Esophagus (tissue), 2 donors: ENCODE data around the gene ELANE. TPM values are rescaled to one million over a fixed set of nuclear protein-coding genes. Genes with fewer than 3 reads are reported as not detected.

Source experiments
- H3K27ac ChIP-seq, 2 donors: one replicate each; pipeline ENCODE4 v1.5.1; 2013; ENCODE audit warnings: low read depth in 2 of 2, mild to moderate bottlenecking in 2 of 2, inconsistent platforms in 1 of 2, low read length in 1 of 2, moderate library complexity in 1 of 2
- H3K27me3 ChIP-seq, 2 donors: one replicate each; pipeline ENCODE4 v1.6.1; 2013; ENCODE audit warnings: low read length in 2 of 2, control low read depth in 1 of 2, mild to moderate bottlenecking in 1 of 2; ENCODE audit not compliant: insufficient read depth in 2 of 2, control insufficient read depth in 1 of 2
- H3K36me3 ChIP-seq, 2 donors: one replicate each; pipeline ENCODE4 v1.6.1; 2013; ENCODE audit warnings: low read length in 1 of 2; ENCODE audit not compliant: control insufficient read depth in 2 of 2, insufficient read depth in 2 of 2
- H3K4me1 ChIP-seq, 2 donors: one replicate each; pipeline ENCODE4 v1.6.1; 2013; ENCODE audit warnings: low read length in 1 of 2; ENCODE audit not compliant: control insufficient read depth in 2 of 2, insufficient read depth in 2 of 2
- H3K4me3 ChIP-seq, 2 donors: one replicate each; pipeline ENCODE4 v1.5.1; 2013; ENCODE audit warnings: low read length in 2 of 2, mild to moderate bottlenecking in 2 of 2, low read depth in 1 of 2, moderate library complexity in 1 of 2
- H3K9me3 ChIP-seq, 2 donors: one replicate each; pipeline ENCODE4 v1.6.1; 2013; ENCODE audit warnings: mild to moderate bottlenecking in 2 of 2, low read depth in 1 of 2, low read length in 1 of 2, moderate library complexity in 1 of 2; ENCODE audit not compliant: control insufficient read depth in 2 of 2, insufficient read depth in 1 of 2
- WGBS, 2 donors: extraction: QIAGEN DNeasy Blood & Tissue Kit; methylation state at CpG; one replicate each; pipeline ENCODE4 v1.1.7; 2013; 5-methylcytosine and 5-hydroxymethylcytosine counted together
- polyA plus RNA-seq, 2 donors: library from polyadenylated mRNA; stranded (reverse); fragments of 200-250 nt; gene quantifications; one replicate each; pipeline ENCODE4 v1.2.3, GENCODE V29; 2013
- donor health status: healthy with polysubstance abuse.
- donor health status: Bipolar disorder and iron deficiency.

Gene ELANE
- polyA plus RNA-seq, 2 donors = 0.24 to 0.68 TPM

GRCh38 chr19:861141-861755, 9.1 kb downstream of the ELANE start:
- 41 to 61% methylated on average over 21 to 33 of the region's 35 CpGs for WGBS, 2 donors
- Histone ChIP-seq H3K36me3 (no peaks in the 10 kb centered on the region), H3K4me1 (peaks cover 0 to 8% of the 10 kb centered on the region in 2 donors), H3K4me3 (no peak overlapping the region), H3K27ac (no peak overlapping the region), H3K9me3 (no peaks in the 10 kb centered on the region), H3K27me3 (no peaks in the 10 kb centered on the region)

GRCh38 chr19:861756-862580, 9.9 kb downstream of the ELANE start:
- WGBS, 2 donors = 21 to 26% methylated on average over 57 to 60 of the region's 60 CpGs
- Histone ChIP-seq H3K27me3 (no peaks in the 10 kb centered on the region), H3K27ac (peak overlapping the region in 1 of 2 donors; percentile 41), H3K4me1 (peaks cover 0 to 8% of the 10 kb centered on the region in 2 donors), H3K36me3 (no peaks in the 10 kb centered on the region), H3K9me3 (no peaks in the 10 kb centered on the region), H3K4me3 (no peak overlapping the region)

- no peak overlapping the region for H3K4me3 ChIP-seq
- peaks cover 0 to under 1% of the 10 kb centered on the region in 2 donors for H3K36me3 ChIP-seq
- H3K27me3 ChIP-seq = no peaks in the 10 kb centered on the region
- H3K27ac ChIP-seq = peak overlapping the region in 1 of 2 donors; percentile 41
- peaks cover 0 to 8% of the 10 kb centered on the region in 2 donors for H3K4me1 ChIP-seq
- 23 to 24% methylated on average over 46 to 48 of the region's 48 CpGs for WGBS, 2 donors
- no peaks in the 10 kb centered on the region for H3K9me3 ChIP-seq
These were observed 10.6 kb downstream of the ELANE start for GRCh38 chr19:862581-863314.

GRCh38 chr19:863315-863620, 11.2 kb downstream of the ELANE start:
- WGBS, 2 donors = 76% methylated on average over 7 of the region's 7 CpGs
- no peak overlapping the region for H3K4me3 ChIP-seq
- H3K36me3 ChIP-seq = peaks cover 0 to 6% of the 10 kb centered on the region in 2 donors
- no peak overlapping the region for H3K27ac ChIP-seq
- no peaks in the 10 kb centered on the region for H3K27me3 ChIP-seq
- H3K4me1 ChIP-seq = peaks cover 0 to 8% of the 10 kb centered on the region in 2 donors
- H3K9me3 ChIP-seq = no peaks in the 10 kb centered on the region

- Histone ChIP-seq H3K36me3 (peaks cover 0 to 29% of the 10 kb centered on the region in 2 donors), H3K4me1 (peaks cover 3 to 19% of the 10 kb centered on the region in 2 donors), H3K27me3 (no peaks in the 10 kb centered on the region), H3K27ac (no peak overlapping the region), H3K9me3 (no peaks in the 10 kb centered on the region), H3K4me3 (no peak overlapping the region)
- 83 to 86% methylated on average over 35 to 38 of the region's 38 CpGs for WGBS, 2 donors
These were observed 14.7 kb downstream of the ELANE start for GRCh38 chr19:866769-867300.

- no peaks in the 10 kb centered on the region for H3K27me3 ChIP-seq
- H3K4me1 ChIP-seq = peaks cover 3 to 21% of the 10 kb centered on the region in 2 donors
- H3K4me3 ChIP-seq = no peak overlapping the region
- H3K9me3 ChIP-seq = no peaks in the 10 kb centered on the region
- no peak overlapping the region for H3K27ac ChIP-seq
- peaks cover 0 to 29% of the 10 kb centered on the region in 2 donors for H3K36me3 ChIP-seq
- WGBS, 2 donors = 75 to 78% methylated on average over 15 to 16 of the region's 16 CpGs
These were observed 15.2 kb downstream of the ELANE start for GRCh38 chr19:867301-867793.

- H3K27ac ChIP-seq = no peak overlapping the region
- no peaks in the 10 kb centered on the region for H3K9me3 ChIP-seq
- H3K4me1 ChIP-seq = peaks cover 3 to 21% of the 10 kb centered on the region in 2 donors
- WGBS, 2 donors = 93 to 94% methylated on average over 39 of the region's 39 CpGs
- no peak overlapping the region for H3K4me3 ChIP-seq
- peaks cover 0 to 29% of the 10 kb centered on the region in 2 donors for H3K36me3 ChIP-seq
- no peaks in the 10 kb centered on the region for H3K27me3 ChIP-seq
These were observed 15.9 kb downstream of the ELANE start for GRCh38 chr19:867855-868457.

GRCh38 chr19:868458-869244, 16.5 kb downstream of the ELANE start:
- Histone ChIP-seq H3K4me1 (peaks cover 3 to 21% of the 10 kb centered on the region in 2 donors), H3K36me3 (peaks cover 0 to 33% of the 10 kb centered on the region in 2 donors), H3K9me3 (no peaks in the 10 kb centered on the region), H3K27me3 (no peaks in the 10 kb centered on the region), H3K4me3 (no peak overlapping the region), H3K27ac (peak overlapping the region; percentile 77 to 86)
- WGBS, 2 donors = 86 to 91% methylated on average over 31 to 34 of the region's 34 CpGs
